HAP-1 (cell line): Measurements from ENCODE around the gene EPHA3.

ENCODE experiments used
- DNase-seq, 2 experiments: peaks; one replicate each; pipeline ENCODE4 v3.0.0-alpha.2; 2016 to 2020; ENCODE audit warnings: low spot score in 2 of 2
- H3K27me3 ChIP-seq: fragments of 250-450 bp; sonication (Bioruptor Pico); 2 replicates; pipeline ENCODE4 v1.5.1; 2020; ENCODE audit warnings: low read depth, mild to moderate bottlenecking, moderate library complexity
- H3K36me3 ChIP-seq: fragments of 250-450 bp; sonication (Bioruptor Pico); replicated peaks from 2 replicates; pipeline ENCODE4 v1.5.1; 2020; ENCODE audit warnings: mild to moderate bottlenecking
- H3K4me1 ChIP-seq: fragments of 250-450 bp; sonication (Bioruptor Pico); 2 replicates; pipeline ENCODE4 v1.5.1; 2020; ENCODE audit warnings: mild to moderate bottlenecking
- H3K4me3 ChIP-seq: fragments of 250-450 bp; sonication (Bioruptor Pico); 2 replicates; pipeline ENCODE4 v1.5.1; 2020; ENCODE audit warnings: mild to moderate bottlenecking, moderate library complexity
- H3K9me3 ChIP-seq: fragments of 250-450 bp; sonication (Bioruptor Pico); 2 replicates; pipeline ENCODE4 v1.5.1; 2020; ENCODE audit warnings: mild to moderate bottlenecking, moderate library complexity
- in situ Hi-C: fragments of 300-500 bp; cut with MboI; formaldehyde crosslinking; loops from 3 replicates; pipeline ENCODE4 v1.14.3; 2020; ENCODE audit warnings: low sequenced_read_pairs, inconsistent platforms, mixed read lengths

EPHA3 gene

DNA sequence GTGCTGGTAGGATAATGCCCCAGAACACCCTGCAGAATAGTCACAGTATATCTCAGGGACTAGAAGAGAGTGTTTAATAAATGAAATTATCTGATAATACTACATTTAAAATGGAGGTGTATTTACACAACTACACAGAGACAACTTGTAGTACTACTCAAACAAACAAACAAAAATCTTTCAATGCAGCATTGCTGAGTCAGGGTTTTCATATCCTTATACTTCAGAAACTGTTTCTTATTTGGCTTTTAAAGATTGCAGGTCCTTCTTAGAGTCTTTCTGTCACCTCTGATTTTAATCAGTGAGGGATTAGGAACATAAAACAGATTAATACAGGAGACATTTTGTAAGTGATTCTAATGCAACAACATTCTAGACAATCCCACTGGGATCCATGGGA lies 57.4 kb downstream of the EPHA3 start:
- Histone ChIP-seq H3K9me3 (no peaks in the 10 kb centered on the region), H3K4me1 (peaks cover 22% of the 10 kb centered on the region), H3K27me3 (no peaks in the 10 kb centered on the region), H3K36me3 (no peaks in the 10 kb centered on the region), H3K4me3 (no peak overlapping the region)
- in situ Hi-C loops: no loop called here
- peak in 1 of 2 experiments; percentile 65 for DNase-seq

- Histone ChIP-seq H3K36me3 (no peaks in the 10 kb centered on the region), H3K4me3 (no peak overlapping the region), H3K9me3 (no peaks in the 10 kb centered on the region), H3K27me3 (no peaks in the 10 kb centered on the region), H3K4me1 (peaks cover 22% of the 10 kb centered on the region)
- peak; percentile 55 to 62 for DNase-seq
- in situ Hi-C loops: no loop called here
Observed at GRCh38 chr3:89165636-89166263, 58.3 kb downstream of the EPHA3 start.

DNA sequence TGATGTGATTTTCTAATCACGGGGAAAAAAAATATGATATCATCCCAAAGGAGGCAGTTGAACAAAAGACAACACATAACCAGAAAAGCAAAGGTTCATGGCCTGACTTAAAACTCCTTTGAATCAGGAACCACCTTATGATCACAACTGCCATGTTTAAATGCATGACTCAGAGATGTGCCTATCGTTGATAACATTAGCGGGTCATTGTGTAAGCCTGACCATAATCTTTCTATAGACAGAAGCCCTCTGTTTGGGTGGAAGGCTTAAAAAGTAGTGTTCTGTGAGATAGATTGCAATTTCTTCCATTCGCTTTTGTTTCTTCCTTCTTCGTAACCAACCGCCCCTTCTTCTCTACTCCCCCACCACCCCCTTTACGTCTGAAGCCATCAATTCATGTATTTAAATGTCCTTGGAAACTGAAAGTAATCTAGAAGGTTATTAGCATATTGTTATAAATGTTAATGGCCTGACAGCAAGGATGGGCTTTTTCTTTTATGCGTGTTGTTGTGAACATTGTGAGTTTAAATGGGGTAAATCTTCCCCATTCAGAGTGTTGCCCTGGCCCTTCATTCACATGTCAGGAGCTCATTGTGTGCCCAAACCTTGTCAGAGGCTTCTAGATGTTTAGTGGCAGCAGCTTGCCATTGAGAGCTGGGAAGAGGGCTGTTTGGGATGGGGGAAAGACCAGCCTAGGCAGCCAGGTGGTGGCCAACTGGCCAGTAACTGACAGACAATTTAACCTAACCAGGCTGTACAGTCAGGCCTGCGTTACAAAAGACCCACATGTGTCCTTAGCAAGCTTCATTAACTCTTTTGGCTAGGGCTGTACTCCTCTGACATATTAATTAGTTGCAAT lies 64.5 kb downstream of the EPHA3 start:
- no peak overlapping the region for H3K4me3 ChIP-seq
- in situ Hi-C loops: no loop called here
- DNase-seq: peak; percentile 62 to 76
- no peaks in the 10 kb centered on the region for H3K36me3 ChIP-seq
- H3K4me1 ChIP-seq: peaks cover 33% of the 10 kb centered on the region
- H3K9me3 ChIP-seq: no peaks in the 10 kb centered on the region
- no peaks in the 10 kb centered on the region for H3K27me3 ChIP-seq

GRCh38 chr3:89173546-89173945 lies 66.1 kb downstream of the EPHA3 start:
- no peak overlapping the region for H3K4me3 ChIP-seq
- H3K36me3 ChIP-seq: no peaks in the 10 kb centered on the region
- no peaks in the 10 kb centered on the region for H3K27me3 ChIP-seq
- H3K4me1 ChIP-seq: peaks cover 33% of the 10 kb centered on the region
- no peak for DNase-seq
- in situ Hi-C loops: no loop called here
- no peaks in the 10 kb centered on the region for H3K9me3 ChIP-seq

DNA sequence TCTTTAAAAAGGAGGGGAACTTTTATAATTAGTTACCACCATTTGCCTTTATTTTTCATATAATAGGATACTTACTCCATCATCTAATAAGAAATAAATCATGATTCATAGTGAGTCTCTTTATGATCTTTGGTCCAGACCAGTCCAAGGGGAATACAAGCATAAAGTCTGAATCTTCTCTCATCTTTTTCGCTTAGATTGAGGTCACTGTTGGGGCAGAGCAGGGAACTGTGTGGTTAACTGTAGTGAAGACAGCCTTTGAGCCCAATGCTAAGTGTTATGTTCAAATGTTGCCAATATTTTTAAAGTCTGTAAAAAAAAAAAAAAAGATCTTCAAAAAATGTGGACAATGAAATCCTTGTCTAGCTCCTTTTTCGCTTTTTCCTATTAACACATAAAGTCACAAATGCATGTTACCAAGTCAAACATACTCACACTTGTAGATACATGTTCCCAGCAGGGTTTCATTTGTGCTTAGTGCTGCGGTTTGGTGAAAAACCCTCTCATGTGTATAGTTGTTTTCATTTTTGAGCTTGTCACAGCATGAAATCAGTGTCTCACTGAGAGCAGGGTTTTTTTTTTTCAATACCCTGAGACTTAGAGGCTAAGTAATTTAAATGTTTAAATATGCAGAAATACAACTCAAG lies 72.1 kb downstream of the EPHA3 start:
- Histone ChIP-seq H3K36me3 (no peaks in the 10 kb centered on the region), H3K4me1 (peaks cover 33% of the 10 kb centered on the region), H3K4me3 (no peak overlapping the region), H3K9me3 (no peaks in the 10 kb centered on the region), H3K27me3 (no peaks in the 10 kb centered on the region)
- DNase-seq: no peak
- in situ Hi-C loops: no loop called here

- H3K9me3 ChIP-seq: no peaks in the 10 kb centered on the region
- H3K36me3 ChIP-seq: no peaks in the 10 kb centered on the region
- peaks cover 40% of the 10 kb centered on the region for H3K4me1 ChIP-seq
- no peak overlapping the region for H3K4me3 ChIP-seq
- DNase-seq: peak in 1 of 2 experiments; percentile 70
- no peaks in the 10 kb centered on the region for H3K27me3 ChIP-seq
- in situ Hi-C loops: no loop called here
Observed at GRCh38 chr3:89180334-89180733, 72.9 kb downstream of the EPHA3 start.

DNA sequence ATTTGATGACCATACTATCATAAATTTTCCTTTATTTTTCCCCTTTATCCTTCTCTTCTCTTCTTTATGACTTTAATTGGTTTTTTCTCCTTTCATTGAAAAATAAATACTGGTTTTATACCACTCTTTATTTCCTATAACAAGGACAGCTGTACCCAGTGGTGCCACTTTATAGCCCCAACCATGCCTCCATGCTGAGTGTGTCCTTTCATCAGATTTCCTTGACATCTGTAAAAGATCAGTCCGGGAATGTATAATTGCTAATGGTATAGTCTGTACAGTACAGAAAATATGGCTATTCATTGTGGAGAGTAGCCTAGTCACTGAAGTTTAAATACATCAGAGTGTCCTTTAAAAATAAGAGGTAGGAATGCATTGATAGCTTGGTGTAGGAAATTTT lies 74.6 kb downstream of the EPHA3 start:
- H3K27me3 ChIP-seq: no peaks in the 10 kb centered on the region
- no peaks in the 10 kb centered on the region for H3K9me3 ChIP-seq
- peaks cover 45% of the 10 kb centered on the region for H3K4me1 ChIP-seq
- no peak for DNase-seq
- in situ Hi-C loops: no loop called here
- H3K4me3 ChIP-seq: no peak overlapping the region
- H3K36me3 ChIP-seq: no peaks in the 10 kb centered on the region

DNA sequence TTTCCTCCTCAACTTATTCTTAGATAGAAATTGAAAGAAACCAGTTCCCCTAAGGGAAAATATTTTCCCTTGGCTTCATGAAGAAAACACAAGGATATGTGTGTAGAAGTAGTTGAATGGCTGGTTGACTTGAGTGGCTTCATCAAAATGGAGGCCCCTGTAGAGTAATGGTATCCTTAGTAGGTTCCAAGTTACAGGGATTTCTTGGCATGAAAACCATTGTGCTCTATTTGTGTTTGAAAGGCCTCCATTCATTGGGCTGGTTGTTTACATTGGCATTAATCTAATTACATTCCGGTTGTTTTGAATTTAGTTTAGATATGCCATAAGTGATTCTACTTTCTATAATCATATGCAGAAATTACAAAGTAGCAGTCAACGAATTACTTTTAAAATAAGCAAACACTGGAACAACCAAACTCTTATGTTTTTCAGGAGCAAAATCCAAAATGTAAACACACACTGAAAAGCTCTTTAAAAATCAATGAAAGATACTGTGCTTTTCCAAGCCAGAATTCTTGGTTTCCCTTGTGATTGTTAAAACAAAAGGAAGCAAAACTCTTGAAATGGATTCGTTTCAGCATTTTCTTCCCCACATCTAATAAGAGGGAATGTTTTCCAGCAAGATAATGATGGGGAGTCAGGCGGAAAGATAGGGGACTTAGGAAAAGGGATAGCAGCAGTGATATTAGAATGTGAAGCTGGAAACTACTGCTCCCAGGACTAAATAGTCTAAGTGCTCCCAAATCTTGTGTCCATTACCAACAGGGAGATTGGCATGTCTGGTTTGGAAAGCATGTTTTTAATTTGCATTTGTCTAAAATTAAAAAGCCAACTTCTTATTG lies 77.0 kb downstream of the EPHA3 start:
- in situ Hi-C loops: no loop called here
- DNase-seq: peak in 1 of 2 experiments; percentile 33
- Histone ChIP-seq H3K4me1 (peaks cover 42% of the 10 kb centered on the region), H3K9me3 (no peaks in the 10 kb centered on the region), H3K36me3 (no peaks in the 10 kb centered on the region), H3K4me3 (no peak overlapping the region), H3K27me3 (no peaks in the 10 kb centered on the region)

GRCh38 chr3:89186456-89186855 lies 79.0 kb downstream of the EPHA3 start:
- peaks cover 26% of the 10 kb centered on the region for H3K4me1 ChIP-seq
- in situ Hi-C loops: no loop called here
- H3K27me3 ChIP-seq: no peaks in the 10 kb centered on the region
- no peaks in the 10 kb centered on the region for H3K9me3 ChIP-seq
- H3K36me3 ChIP-seq: no peaks in the 10 kb centered on the region
- no peak for DNase-seq
- no peak overlapping the region for H3K4me3 ChIP-seq

DNA sequence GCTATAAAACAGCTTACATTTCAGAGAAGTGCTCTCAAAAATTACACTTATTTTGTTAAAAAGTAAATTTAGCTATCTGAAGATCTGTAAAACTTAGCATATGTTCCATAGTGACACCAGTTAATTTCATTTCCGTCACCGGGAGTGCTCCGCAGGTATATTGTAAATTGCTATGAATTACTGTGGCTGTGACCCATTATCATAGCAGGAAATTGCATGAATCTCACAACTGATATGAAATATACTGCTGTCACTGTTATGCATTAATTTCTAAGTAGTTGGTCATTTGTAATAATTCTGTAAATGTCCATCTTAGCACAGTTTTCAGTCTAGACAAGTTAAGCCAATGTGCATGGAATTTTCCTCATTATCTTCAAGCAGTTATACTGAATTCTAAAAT lies 91.2 kb downstream of the EPHA3 start:
- in situ Hi-C loops: no loop called here
- Histone ChIP-seq H3K4me1 (no peaks in the 10 kb centered on the region), H3K27me3 (no peaks in the 10 kb centered on the region), H3K4me3 (no peak overlapping the region), H3K9me3 (no peaks in the 10 kb centered on the region), H3K36me3 (no peaks in the 10 kb centered on the region)
- DNase-seq: no peak

- no peak for DNase-seq
- Histone ChIP-seq H3K27me3 (no peaks in the 10 kb centered on the region), H3K4me1 (peaks cover 23% of the 10 kb centered on the region), H3K4me3 (no peak overlapping the region), H3K36me3 (no peaks in the 10 kb centered on the region), H3K9me3 (no peaks in the 10 kb centered on the region)
- in situ Hi-C loops: no loop called here
Observed at GRCh38 chr3:89212619-89213018, 105.2 kb downstream of the EPHA3 start.

- H3K9me3 ChIP-seq: no peaks in the 10 kb centered on the region
- H3K4me3 ChIP-seq: no peak overlapping the region
- in situ Hi-C loops: no loop called here
- no peaks in the 10 kb centered on the region for H3K27me3 ChIP-seq
- no peak for DNase-seq
- peaks cover 29% of the 10 kb centered on the region for H3K4me1 ChIP-seq
- H3K36me3 ChIP-seq: no peaks in the 10 kb centered on the region
Observed at GRCh38 chr3:89216016-89216739, 108.8 kb downstream of the EPHA3 start.

DNA sequence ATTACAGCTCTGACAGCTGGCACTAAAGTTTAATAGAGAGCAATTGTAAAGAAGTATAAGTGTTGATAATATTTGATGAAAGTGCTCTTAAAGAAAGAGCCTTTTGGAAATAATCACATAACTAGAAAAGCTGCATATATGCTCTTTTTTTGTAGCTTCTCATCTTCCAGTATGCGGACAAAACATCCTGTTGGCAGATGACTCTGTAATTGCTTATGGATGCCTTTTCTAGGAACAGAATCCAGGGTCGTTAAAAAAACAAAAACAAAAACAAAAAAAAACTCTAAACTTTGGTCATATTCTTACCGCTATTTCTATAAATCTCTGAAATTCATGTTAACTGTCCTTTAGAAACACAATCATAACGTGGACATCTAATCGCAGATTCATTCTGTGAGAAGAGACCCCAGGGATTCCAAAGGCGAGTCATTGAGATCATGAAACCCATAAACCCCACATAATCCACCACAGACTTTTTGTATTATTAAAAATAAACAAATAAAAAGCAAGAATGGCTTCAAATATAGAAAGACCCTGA lies 109.8 kb downstream of the EPHA3 start:
- Histone ChIP-seq H3K9me3 (no peaks in the 10 kb centered on the region), H3K4me1 (peaks cover 38% of the 10 kb centered on the region), H3K4me3 (no peak overlapping the region), H3K36me3 (no peaks in the 10 kb centered on the region), H3K27me3 (no peaks in the 10 kb centered on the region)
- in situ Hi-C loops: no loop called here
- no peak for DNase-seq
